ENCODE measurements around the gene PCDH9.

Gene PCDH9

GRCh38 chr13:67168384-67168783 lies 61.8 kb downstream of the PCDH9 start:
- H3K4me3 ChIP-seq (replicated peaks; ENCODE audit: low read depth, low read length): no peak overlapping the region
- TF ChIP-seq CTCF (IDR thresholded peaks at IDR 0.05; ENCODE audit: low read depth, low read length, missing control alignments): no peak
- DNase-seq (ENCODE audit: extremely low read depth, low read depth): no peak

DNA sequence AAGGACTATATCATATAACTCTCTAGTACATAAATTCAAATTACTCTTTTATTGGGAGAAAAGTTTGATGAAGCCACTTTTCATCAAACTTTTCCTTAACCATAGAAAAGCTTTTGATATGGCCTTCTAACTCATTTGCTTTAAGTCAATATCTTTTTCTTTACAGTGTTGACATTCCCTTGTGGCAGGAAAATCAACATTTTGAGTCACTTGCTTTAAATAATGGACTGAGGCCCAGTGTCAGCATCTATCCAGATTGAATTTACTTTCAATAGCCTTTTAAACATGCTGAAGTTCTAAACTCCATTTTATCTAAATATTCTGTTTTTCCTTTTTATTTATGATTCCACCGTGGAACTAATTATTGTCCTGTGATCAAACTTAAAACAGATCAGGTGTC lies 62.7 kb downstream of the PCDH9 start:
- DNase-seq (ENCODE audit: extremely low read depth, low read depth): no peak
- H3K4me3 ChIP-seq (replicated peaks; ENCODE audit: low read depth, low read length): no peak overlapping the region
- no peak for TF ChIP-seq CTCF (IDR thresholded peaks at IDR 0.05; ENCODE audit: low read depth, low read length, missing control alignments)

- H3K4me3 ChIP-seq (replicated peaks; ENCODE audit: low read depth, low read length): no peak overlapping the region
- TF ChIP-seq CTCF (IDR thresholded peaks at IDR 0.05; ENCODE audit: low read depth, low read length, missing control alignments): no peak
- no peak for DNase-seq (ENCODE audit: extremely low read depth, low read depth)
These were observed 69.0 kb downstream of the PCDH9 start for GRCh38 chr13:67161176-67161575.

DNA sequence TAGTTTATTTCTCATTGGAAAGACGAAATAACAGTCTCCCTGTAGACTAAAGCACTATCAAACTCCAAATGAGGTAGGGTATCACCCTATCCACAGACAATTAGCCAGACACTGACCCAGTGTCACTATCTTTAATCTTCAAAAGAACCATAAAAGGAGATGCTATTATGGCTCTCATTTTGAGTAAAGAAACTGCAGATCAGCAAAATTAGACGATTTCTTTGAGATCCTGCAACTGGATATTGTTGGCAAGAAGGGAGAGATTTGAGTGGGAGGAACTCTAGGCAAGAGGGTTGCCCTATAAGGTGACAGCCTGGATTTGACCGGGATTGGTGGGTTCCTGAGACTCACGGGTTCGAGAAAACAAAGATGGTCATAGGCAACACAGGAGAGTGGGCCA lies 71.2 kb downstream of the PCDH9 start:
- no peak for DNase-seq (ENCODE audit: extremely low read depth, low read depth)

GRCh38 chr13:67156723-67157060 lies 73.4 kb downstream of the PCDH9 start:
- TF ChIP-seq CTCF (IDR thresholded peaks at IDR 0.05; ENCODE audit: low read depth, low read length, missing control alignments): no peak
- DNase-seq (ENCODE audit: extremely low read depth, low read depth): no peak
- no peak overlapping the region for H3K4me3 ChIP-seq (replicated peaks; ENCODE audit: low read depth, low read length)

More for the DNA sequence above, 71.2 kb downstream of the PCDH9 start:
- H3K4me3 ChIP-seq (replicated peaks; ENCODE audit: low read depth, low read length): no peak overlapping the region
- no peak for TF ChIP-seq CTCF (IDR thresholded peaks at IDR 0.05; ENCODE audit: low read depth, low read length, missing control alignments)

DNA sequence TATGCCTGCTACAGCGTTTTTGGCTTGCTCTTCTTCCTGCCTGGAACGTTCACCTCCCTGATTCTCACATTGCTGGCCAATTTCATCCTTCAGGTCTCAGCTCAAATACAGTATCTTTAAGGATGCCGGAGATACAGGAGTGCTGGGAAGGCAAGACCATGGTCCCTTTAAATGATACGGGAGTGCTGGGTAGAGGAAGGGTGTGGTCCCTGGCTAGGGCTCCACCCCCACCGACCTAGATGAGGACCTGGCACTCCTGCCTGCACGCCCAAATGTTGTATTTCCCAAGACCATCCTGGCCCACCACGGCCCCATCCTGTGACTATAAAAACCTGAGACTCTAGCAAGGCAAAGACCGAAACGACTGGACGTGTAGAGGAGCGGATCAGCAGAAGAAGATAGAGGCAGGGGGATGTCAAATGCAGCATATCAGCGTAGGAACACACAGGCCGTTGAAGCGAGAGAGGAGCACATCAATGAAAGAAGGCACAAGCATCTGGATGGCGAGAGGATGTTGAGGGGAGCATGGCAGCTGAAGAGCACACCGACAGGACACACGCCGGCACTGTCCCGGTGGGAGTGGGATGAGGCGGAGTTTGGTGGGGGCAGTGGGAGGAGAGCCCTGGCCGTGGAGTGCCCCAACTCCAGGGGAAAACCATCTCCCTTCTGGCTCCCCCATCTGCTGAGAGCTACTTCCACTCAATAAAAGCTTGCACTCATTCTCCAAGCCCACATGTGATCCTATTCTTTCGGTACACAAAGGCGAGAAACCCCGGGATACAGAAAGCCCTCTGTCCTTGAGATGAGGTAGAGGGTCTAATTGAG lies 74.0 kb downstream of the PCDH9 start:
- TF ChIP-seq CTCF (IDR thresholded peaks at IDR 0.05; ENCODE audit: low read depth, low read length, missing control alignments): no peak
- no peak overlapping the region for H3K4me3 ChIP-seq (replicated peaks; ENCODE audit: low read depth, low read length)
- no peak for DNase-seq (ENCODE audit: extremely low read depth, low read depth)

DNA sequence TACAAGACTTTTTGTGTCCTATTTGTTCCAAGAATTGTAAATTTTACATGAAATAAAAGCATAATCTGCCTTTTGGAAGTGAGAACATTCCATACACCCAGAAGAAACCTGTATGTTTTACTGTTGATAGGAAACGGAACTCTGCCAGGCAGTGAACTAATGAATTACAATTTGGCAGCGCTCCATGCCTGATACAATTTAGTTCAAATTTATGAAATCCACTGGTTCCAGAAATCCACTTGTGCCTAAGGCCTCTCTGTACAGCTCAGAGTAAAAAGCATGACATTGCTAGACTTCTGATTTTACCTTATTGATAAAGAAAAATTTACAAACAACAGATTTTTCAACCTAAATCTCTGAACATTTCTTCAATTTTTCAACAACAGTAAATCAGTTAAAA lies 78.1 kb downstream of the PCDH9 start:
- DNase-seq (ENCODE audit: extremely low read depth, low read depth): no peak
- no peak overlapping the region for H3K4me3 ChIP-seq (replicated peaks; ENCODE audit: low read depth, low read length)
- no peak for TF ChIP-seq CTCF (IDR thresholded peaks at IDR 0.05; ENCODE audit: low read depth, low read length, missing control alignments)

All from HFF-Myc (cell line).